Fibroblast of lung (primary cell): Measurements from ENCODE around the gene GMPS. TPM values are rescaled to one million over a fixed set of nuclear protein-coding genes. Genes with fewer than 3 reads are reported as not detected.

Experiments used
- DNase-seq, 2 donors: peaks; one replicate each; pipeline versions ENCODE4 v3.0.0 to v3.0.0-alpha.2; 2010; ENCODE audit warnings: low read depth in 2 of 2
- H2AFZ ChIP-seq: 2 replicates; pipeline ENCODE4 v1.5.1; 2012; ENCODE audit warnings: low read length, control low read depth, inconsistent platforms
- H3K27ac ChIP-seq: 2 replicates; pipeline ENCODE4 v1.5.1; 2011; ENCODE audit warnings: low read length, control low read depth; ENCODE audit not compliant: insufficient read depth
- H3K27me3 ChIP-seq: 2 replicates; pipeline ENCODE4 v1.5.1; 2011; ENCODE audit warnings: mild to moderate bottlenecking, low read length; ENCODE audit not compliant: control insufficient read depth, insufficient read depth
- H3K36me3 ChIP-seq: 2 replicates; pipeline ENCODE4 v1.5.1; 2011; ENCODE audit warnings: low read length; ENCODE audit not compliant: control insufficient read depth, insufficient read depth
- H3K4me1 ChIP-seq: 2 replicates; pipeline ENCODE4 v1.5.1; 2011; ENCODE audit warnings: low read length; ENCODE audit not compliant: control insufficient read depth, insufficient read depth; ENCODE audit errors: extremely low read depth
- H3K4me2 ChIP-seq: 2 replicates; pipeline ENCODE4 v1.5.1; 2011; ENCODE audit warnings: low read length, control low read depth; ENCODE audit not compliant: insufficient read depth; ENCODE audit errors: extremely low read depth
- H3K4me3 ChIP-seq, 4 experiments: fragments of 200-600 bp in 1 of 4; sonication (generic) in 1 of 4; replicated peaks in 1 of 4; 2 replicates each; pipeline ENCODE4 v1.5.1; 2011 to 2016; ENCODE audit warnings: low read length in 4 of 4, low read depth in 3 of 4, mild to moderate bottlenecking in 3 of 4, control low read depth in 2 of 4, inconsistent platforms in 1 of 4, mixed read lengths in 1 of 4; ENCODE audit not compliant: insufficient read depth in 1 of 4; ENCODE audit errors: control extremely low read depth in 1 of 4
- H3K79me2 ChIP-seq: 2 replicates; pipeline ENCODE4 v1.5.1; 2012; ENCODE audit warnings: mild to moderate bottlenecking, low read length, inconsistent platforms; ENCODE audit not compliant: control insufficient read depth, insufficient read depth
- H3K9ac ChIP-seq: 2 replicates; pipeline ENCODE4 v1.5.1; 2011; ENCODE audit warnings: mild to moderate bottlenecking, low read length, control low read depth; ENCODE audit not compliant: insufficient read depth
- H3K9me3 ChIP-seq: 2 replicates; pipeline ENCODE4 v1.5.1; 2012; ENCODE audit warnings: low read depth, low read length; ENCODE audit not compliant: control insufficient read depth, insufficient read depth
- H4K20me1 ChIP-seq: 2 replicates; pipeline ENCODE4 v1.5.1; 2011; ENCODE audit warnings: low read length; ENCODE audit not compliant: control insufficient read depth, insufficient read depth; ENCODE audit errors: extremely low read depth
- EZH2 ChIP-seq: IDR thresholded peaks from 2 replicates; pipeline ENCODE4 v1.5.1; 2012; ENCODE audit warnings: low read length, control low read depth, mild to moderate bottlenecking; ENCODE audit errors: missing control alignments
- polyA plus RNA-seq, 2 donors: library from polyadenylated mRNA; depleted of rRNA in 1 of 2; stranded (reverse) in 1 of 2; unstranded in 1 of 2; fragments of >200 nt; gene quantifications; 2 replicates each; pipeline ENCODE4 v1.2.1, GENCODE V29; 2011 to 2012; ENCODE audit warnings: missing spikeins in 1 of 2
- total RNA-seq: library from RNA; depleted of rRNA; stranded (reverse); fragments of >200 nt; gene quantifications from 2 replicates; pipeline ENCODE4 v1.2.1, GENCODE V29; 2014
- TF ChIP-seq, protein P1 (sequence below), 2 donors: IDR thresholded peaks in 1 of 2; conservative IDR thresholded peaks in 1 of 2; 1 replicate in 1 of 2; 2 replicates in 1 of 2; pipeline ENCODE4 v1.5.1; 2011 to 2012; ENCODE audit warnings: low read length in 2 of 2, control low read depth in 1 of 2, inconsistent platforms in 1 of 2, low read depth in 1 of 2, mild to moderate bottlenecking in 1 of 2

GMPS gene
- total and polyA plus RNA-seq, 2 donors (not counting 1 experiment from before 2014, with no cell fraction given), result 20.6 to 93.3 TPM

DNA sequence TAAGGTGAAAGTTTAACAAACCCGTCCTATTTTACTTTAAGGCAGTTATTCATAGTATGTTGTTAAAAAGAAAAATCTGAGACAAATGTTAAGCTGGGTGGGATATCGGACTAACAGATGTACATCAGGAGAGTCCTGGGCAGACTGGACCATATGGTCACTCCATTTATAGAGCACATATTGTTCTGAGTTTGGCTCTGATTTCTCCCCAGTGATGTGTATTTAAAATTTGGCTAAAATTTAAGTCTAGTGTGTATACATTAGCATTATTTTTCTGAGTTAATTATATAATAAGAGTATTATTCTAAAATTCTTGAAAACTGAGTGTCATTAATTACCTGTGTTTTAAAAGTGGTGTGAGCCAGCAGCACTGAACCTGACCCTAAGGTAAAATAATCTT is 6.1 kb downstream of the GMPS start:
- H4K20me1 ChIP-seq, result no peaks in the 10 kb centered on the region
- H3K4me2 ChIP-seq, result no peak overlapping the region
- no peaks in the 10 kb centered on the region for H3K9me3 ChIP-seq
- H3K27ac ChIP-seq, result no peak overlapping the region
- H3K36me3 ChIP-seq, result no peaks in the 10 kb centered on the region
- no peak overlapping the region for H3K9ac ChIP-seq
- H2AFZ ChIP-seq, result no peak overlapping the region
- no peak for DNase-seq
- no peak overlapping the region for H3K4me3 ChIP-seq
- no peaks in the 10 kb centered on the region for H3K27me3 ChIP-seq
- H3K79me2 ChIP-seq, result peaks cover 96% of the 10 kb centered on the region
- TF ChIP-seq EZH2, result no peak
- TF ChIP-seq, protein P1, sequence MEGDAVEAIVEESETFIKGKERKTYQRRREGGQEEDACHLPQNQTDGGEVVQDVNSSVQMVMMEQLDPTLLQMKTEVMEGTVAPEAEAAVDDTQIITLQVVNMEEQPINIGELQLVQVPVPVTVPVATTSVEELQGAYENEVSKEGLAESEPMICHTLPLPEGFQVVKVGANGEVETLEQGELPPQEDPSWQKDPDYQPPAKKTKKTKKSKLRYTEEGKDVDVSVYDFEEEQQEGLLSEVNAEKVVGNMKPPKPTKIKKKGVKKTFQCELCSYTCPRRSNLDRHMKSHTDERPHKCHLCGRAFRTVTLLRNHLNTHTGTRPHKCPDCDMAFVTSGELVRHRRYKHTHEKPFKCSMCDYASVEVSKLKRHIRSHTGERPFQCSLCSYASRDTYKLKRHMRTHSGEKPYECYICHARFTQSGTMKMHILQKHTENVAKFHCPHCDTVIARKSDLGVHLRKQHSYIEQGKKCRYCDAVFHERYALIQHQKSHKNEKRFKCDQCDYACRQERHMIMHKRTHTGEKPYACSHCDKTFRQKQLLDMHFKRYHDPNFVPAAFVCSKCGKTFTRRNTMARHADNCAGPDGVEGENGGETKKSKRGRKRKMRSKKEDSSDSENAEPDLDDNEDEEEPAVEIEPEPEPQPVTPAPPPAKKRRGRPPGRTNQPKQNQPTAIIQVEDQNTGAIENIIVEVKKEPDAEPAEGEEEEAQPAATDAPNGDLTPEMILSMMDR (conservative IDR thresholded peaks at IDR 0.05 in 1 of 2, IDR thresholded peaks at IDR 0.05 in 1 of 2; ENCODE audit: low read depth in 1 of 2, low read length in 2 of 2), result no peak
- H3K4me1 ChIP-seq, result no peaks in the 10 kb centered on the region

DNA sequence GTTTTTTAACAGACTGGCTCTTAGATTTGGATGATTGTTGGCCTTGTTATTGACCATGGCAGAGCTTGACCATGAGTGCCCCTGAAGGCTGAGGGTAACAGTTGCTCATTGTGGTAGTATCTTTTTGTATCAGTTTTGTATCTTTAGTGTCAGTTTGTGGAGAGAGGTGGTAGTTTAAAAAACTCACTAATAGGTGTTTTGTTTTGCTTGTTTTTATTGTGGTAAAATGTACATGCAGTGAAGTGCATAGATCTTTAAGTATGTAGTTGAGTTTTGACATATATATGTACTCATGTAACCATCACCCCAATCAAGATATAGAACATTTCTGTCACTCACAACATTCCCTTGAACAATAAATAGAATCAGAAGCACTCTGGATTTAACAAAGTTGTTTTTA is 9.8 kb downstream of the GMPS start:
- Histone ChIP-seq H4K20me1 (no peaks in the 10 kb centered on the region), H3K9me3 (no peaks in the 10 kb centered on the region), H3K79me2 (peaks cover 93% of the 10 kb centered on the region), H3K4me1 (no peaks in the 10 kb centered on the region), H3K4me2 (no peak overlapping the region), H3K27me3 (no peaks in the 10 kb centered on the region), H3K36me3 (no peaks in the 10 kb centered on the region), H3K9ac (no peak overlapping the region), H2AFZ (no peak overlapping the region), H3K27ac (no peak overlapping the region), H3K4me3 (no peak overlapping the region)
- no peak for DNase-seq
- TF ChIP-seq, protein P1 (conservative IDR thresholded peaks at IDR 0.05 in 1 of 2, IDR thresholded peaks at IDR 0.05 in 1 of 2; ENCODE audit: low read depth in 1 of 2, low read length in 2 of 2), result no peak
- no peak for TF ChIP-seq EZH2

DNA sequence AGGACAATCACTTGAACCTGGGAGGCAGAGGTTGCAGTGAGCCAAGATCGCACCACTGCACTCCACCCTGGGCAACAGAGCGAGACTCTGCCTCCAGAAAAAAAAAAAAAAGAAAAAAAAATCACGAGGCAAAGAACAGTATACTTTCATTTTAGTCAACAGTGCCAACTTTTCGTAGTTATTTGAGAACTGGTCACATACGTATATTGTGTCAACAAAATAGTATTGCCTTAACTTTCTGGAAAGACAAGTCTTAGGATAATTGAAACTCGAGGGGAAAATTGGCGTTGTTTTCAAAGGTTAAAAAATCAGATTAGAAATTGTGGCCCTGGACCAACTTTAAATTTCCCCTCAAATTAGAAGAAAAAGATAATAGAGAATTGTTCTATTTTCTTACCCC is 13.8 kb downstream of the GMPS start:
- Histone ChIP-seq H3K27ac (no peak overlapping the region), H2AFZ (no peak overlapping the region), H3K36me3 (no peaks in the 10 kb centered on the region), H3K79me2 (peaks cover 88% of the 10 kb centered on the region), H3K9me3 (no peaks in the 10 kb centered on the region), H3K9ac (no peak overlapping the region), H3K4me2 (no peak overlapping the region), H3K27me3 (no peaks in the 10 kb centered on the region), H3K4me3 (no peak overlapping the region), H4K20me1 (no peaks in the 10 kb centered on the region), H3K4me1 (no peaks in the 10 kb centered on the region)
- DNase-seq, result no peak
- TF ChIP-seq EZH2, result no peak
- TF ChIP-seq, protein P1 (conservative IDR thresholded peaks at IDR 0.05 in 1 of 2, IDR thresholded peaks at IDR 0.05 in 1 of 2; ENCODE audit: low read depth in 1 of 2, low read length in 2 of 2), result no peak
